Measurements from ENCODE around the gene ADAM11.
"Not testable (repeated sequence)": the region's sequence is repeated elsewhere in the genome, so short reads cannot be mapped to it uniquely, and the experiment has no call there.

Gene ADAM11

DNA sequence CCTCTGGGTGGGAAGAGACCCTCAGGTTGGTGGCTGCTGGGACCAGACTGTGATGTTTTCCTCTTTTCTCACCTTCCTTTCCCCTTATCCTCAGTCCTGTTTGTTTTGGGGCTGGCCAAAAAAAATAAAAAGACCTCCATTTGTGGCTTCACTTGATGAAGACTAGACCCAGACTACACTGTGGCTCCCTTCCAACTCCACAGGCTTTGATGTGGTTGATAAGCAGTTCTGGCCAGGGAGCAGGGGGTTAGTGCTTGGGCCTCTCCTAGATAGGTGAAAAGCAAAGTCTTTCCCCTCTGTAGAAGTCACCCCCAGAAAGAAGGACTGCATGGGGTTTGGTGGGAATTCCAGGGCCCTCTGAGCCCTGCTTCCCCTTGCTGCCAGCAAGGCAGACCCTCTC, 11.2 kb upstream of the ADAM11 start:
- no peak overlapping the region for H3K27ac ChIP-seq (ENCODE audit: low read length)
- no peak overlapping the region for H3K9ac ChIP-seq (ENCODE audit: low read length)
- no peaks in the 10 kb centered on the region for H3K9me3 ChIP-seq (ENCODE audit: control insufficient read depth, low read depth, low read length)
- H3K4me3 ChIP-seq (ENCODE audit: low read length) = no peak overlapping the region
- H3K4me1 ChIP-seq (ENCODE audit: control insufficient read depth, low read depth, low read length) = no peaks in the 10 kb centered on the region
- peaks cover 25% of the 10 kb centered on the region for H3K36me3 ChIP-seq (ENCODE audit: control insufficient read depth, low read depth, low read length)
- H3K27me3 ChIP-seq (ENCODE audit: control insufficient read depth, insufficient read depth, low read length) = no peaks in the 10 kb centered on the region

GRCh38 chr17:44749076-44749979, 9.5 kb upstream of the ADAM11 start:
- no peak overlapping the region for H3K4me3 ChIP-seq (ENCODE audit: low read length)
- H3K9ac ChIP-seq (ENCODE audit: low read length) = no peak overlapping the region
- no peaks in the 10 kb centered on the region for H3K9me3 ChIP-seq (ENCODE audit: control insufficient read depth, low read depth, low read length)
- H3K27me3 ChIP-seq (ENCODE audit: control insufficient read depth, insufficient read depth, low read length) = no peaks in the 10 kb centered on the region
- no peak overlapping the region for H3K27ac ChIP-seq (ENCODE audit: low read length)
- H3K4me1 ChIP-seq (ENCODE audit: control insufficient read depth, low read depth, low read length) = no peaks in the 10 kb centered on the region
- peaks cover 25% of the 10 kb centered on the region for H3K36me3 ChIP-seq (ENCODE audit: control insufficient read depth, low read depth, low read length)

- H3K9me3 ChIP-seq (ENCODE audit: control insufficient read depth, low read depth, low read length) = no peaks in the 10 kb centered on the region
- no peaks in the 10 kb centered on the region for H3K27me3 ChIP-seq (ENCODE audit: control insufficient read depth, insufficient read depth, low read length)
- H3K9ac ChIP-seq (ENCODE audit: low read length) = no peak overlapping the region
- H3K4me3 ChIP-seq (ENCODE audit: low read length) = no peak overlapping the region
- no peaks in the 10 kb centered on the region for H3K4me1 ChIP-seq (ENCODE audit: control insufficient read depth, low read depth, low read length)
- peaks cover 25% of the 10 kb centered on the region for H3K36me3 ChIP-seq (ENCODE audit: control insufficient read depth, low read depth, low read length)
- H3K27ac ChIP-seq (ENCODE audit: low read length) = no peak overlapping the region
Measured at GRCh38 chr17:44749980-44750318, 8.8 kb upstream of the ADAM11 start.

DNA sequence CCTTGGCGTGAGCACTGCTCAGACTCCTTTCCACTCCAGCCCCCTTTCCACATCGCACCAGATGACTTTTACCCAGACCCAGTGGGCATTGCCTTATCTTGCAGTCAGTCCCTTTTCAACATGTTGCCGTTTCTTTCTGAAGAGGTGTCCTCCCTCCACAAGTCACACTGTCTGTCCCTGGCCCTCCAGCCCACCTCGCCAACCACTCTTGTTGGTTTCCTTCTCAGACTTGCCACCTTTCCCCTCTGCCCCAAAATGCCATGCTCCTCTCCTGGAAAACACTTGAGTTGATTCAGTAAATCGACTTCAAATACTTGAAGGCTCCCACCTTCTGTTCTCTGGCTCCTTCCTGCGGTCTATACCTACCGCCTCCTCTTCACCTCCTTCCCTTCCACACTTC, 7.5 kb upstream of the ADAM11 start:
- peaks cover 25% of the 10 kb centered on the region for H3K36me3 ChIP-seq (ENCODE audit: control insufficient read depth, low read depth, low read length)
- H3K4me3 ChIP-seq (ENCODE audit: low read length) = no peak overlapping the region
- no peaks in the 10 kb centered on the region for H3K27me3 ChIP-seq (ENCODE audit: control insufficient read depth, insufficient read depth, low read length)
- H3K27ac ChIP-seq (ENCODE audit: low read length) = no peak overlapping the region
- H3K9me3 ChIP-seq (ENCODE audit: control insufficient read depth, low read depth, low read length) = no peaks in the 10 kb centered on the region
- no peak overlapping the region for H3K9ac ChIP-seq (ENCODE audit: low read length)
- no peaks in the 10 kb centered on the region for H3K4me1 ChIP-seq (ENCODE audit: control insufficient read depth, low read depth, low read length)

- no peaks in the 10 kb centered on the region for H3K4me1 ChIP-seq (ENCODE audit: control insufficient read depth, low read depth, low read length)
- no peak overlapping the region for H3K4me3 ChIP-seq (ENCODE audit: low read length)
- H3K9ac ChIP-seq (ENCODE audit: low read length) = no peak overlapping the region
- no peak overlapping the region for H3K27ac ChIP-seq (ENCODE audit: low read length)
- peaks cover 25% of the 10 kb centered on the region for H3K36me3 ChIP-seq (ENCODE audit: control insufficient read depth, low read depth, low read length)
- no peaks in the 10 kb centered on the region for H3K9me3 ChIP-seq (ENCODE audit: control insufficient read depth, low read depth, low read length)
- H3K27me3 ChIP-seq (ENCODE audit: control insufficient read depth, insufficient read depth, low read length) = peaks cover 1% of the 10 kb centered on the region
Measured at GRCh38 chr17:44751806-44752205, 7.0 kb upstream of the ADAM11 start.

DNA sequence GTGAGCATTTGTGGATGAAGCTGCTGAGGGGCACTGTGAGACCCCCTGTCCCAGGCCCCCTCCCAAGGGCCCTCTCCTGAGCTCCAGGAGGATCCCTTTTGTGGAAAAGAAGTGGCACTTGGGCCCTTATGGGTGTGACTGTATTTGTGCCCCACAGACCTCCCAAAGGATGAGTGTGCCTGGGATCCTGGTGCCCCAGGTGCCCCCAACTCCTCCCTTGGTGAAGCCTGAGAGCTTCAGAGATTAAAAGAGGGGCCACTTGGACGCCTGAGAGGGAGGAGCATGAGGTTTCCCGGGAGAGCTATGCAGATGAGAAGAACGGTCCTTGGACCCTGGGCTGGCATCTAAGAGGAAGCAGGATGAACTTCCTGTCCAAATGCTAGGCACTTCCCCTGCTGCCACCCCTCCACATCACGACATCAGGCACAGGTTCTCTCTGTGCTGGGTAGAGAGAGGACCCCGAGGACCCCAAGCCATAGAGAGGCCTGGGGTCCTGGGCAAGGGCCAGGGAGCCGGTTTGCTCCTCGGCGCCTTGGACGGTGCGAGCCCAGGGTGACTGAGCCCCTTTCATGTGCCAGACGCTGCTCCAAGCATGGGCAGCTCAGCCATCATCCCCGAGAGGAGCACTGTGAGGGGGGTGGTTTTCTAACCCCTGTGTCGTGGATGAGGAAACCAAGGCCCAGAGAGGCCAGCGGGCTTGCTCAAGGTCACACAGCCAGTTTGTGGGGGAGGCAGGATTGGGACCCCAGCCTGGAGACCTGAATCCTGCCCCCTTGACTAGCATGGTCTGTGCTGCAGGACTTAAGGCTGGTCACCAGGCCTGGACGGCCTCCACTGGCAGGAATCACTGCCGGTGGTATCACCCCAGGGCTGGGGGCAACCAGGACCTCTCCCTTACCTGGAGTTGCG, 5.6 kb upstream of the ADAM11 start:
- no peaks in the 10 kb centered on the region for H3K4me1 ChIP-seq (ENCODE audit: control insufficient read depth, low read depth, low read length)
- no peak overlapping the region for H3K9ac ChIP-seq (ENCODE audit: low read length)
- no peak overlapping the region for H3K4me3 ChIP-seq (ENCODE audit: low read length)

GRCh38 chr17:44754276-44754675, 4.5 kb upstream of the ADAM11 start:
- Histone ChIP-seq H3K27ac (ENCODE audit: low read length) (no peak overlapping the region), H3K27me3 (ENCODE audit: control insufficient read depth, insufficient read depth, low read length) (peaks cover 22% of the 10 kb centered on the region), H3K36me3 (ENCODE audit: control insufficient read depth, low read depth, low read length) (peaks cover 7% of the 10 kb centered on the region), H3K9me3 (ENCODE audit: control insufficient read depth, low read depth, low read length) (no peaks in the 10 kb centered on the region), H3K4me1 (ENCODE audit: control insufficient read depth, low read depth, low read length) (no peaks in the 10 kb centered on the region), H3K4me3 (ENCODE audit: low read length) (no peak overlapping the region), H3K9ac (ENCODE audit: low read length) (no peak overlapping the region)

More for the DNA sequence above, 5.6 kb upstream of the ADAM11 start:
- Histone ChIP-seq H3K27me3 (ENCODE audit: control insufficient read depth, insufficient read depth, low read length) (peaks cover 15% of the 10 kb centered on the region), H3K9me3 (ENCODE audit: control insufficient read depth, low read depth, low read length) (no peaks in the 10 kb centered on the region), H3K36me3 (ENCODE audit: control insufficient read depth, low read depth, low read length) (peaks cover 13% of the 10 kb centered on the region), H3K27ac (ENCODE audit: low read length) (no peak overlapping the region)

DNA sequence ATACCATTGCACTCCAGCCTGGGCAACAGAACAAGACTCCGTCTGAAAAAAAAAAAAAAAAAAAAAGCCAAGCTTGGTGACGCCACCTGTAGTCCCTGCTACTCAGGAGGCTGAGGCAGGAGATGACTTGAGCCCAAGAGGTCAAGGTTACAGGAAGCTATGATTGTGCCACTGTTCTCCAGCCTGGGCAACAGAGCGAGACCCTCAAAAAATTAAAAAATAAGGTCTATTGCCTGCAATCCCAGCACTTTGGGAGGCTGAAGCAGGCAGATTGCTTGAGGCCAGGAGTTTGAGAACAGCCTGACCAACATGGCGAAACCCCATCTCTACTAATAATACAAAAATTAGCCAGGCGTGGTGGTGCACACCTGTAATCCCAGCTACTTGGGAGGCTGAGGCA, 3.6 kb upstream of the ADAM11 start:
- peaks cover 31% of the 10 kb centered on the region for H3K27me3 ChIP-seq (ENCODE audit: control insufficient read depth, insufficient read depth, low read length)
- H3K9me3 ChIP-seq (ENCODE audit: control insufficient read depth, low read depth, low read length); H3K36me3 ChIP-seq (ENCODE audit: control insufficient read depth, low read depth, low read length); H3K27ac ChIP-seq (ENCODE audit: low read length); H3K4me1 ChIP-seq (ENCODE audit: control insufficient read depth, low read depth, low read length); H3K4me3 ChIP-seq (ENCODE audit: low read length); H3K9ac ChIP-seq (ENCODE audit: low read length): not testable (repeated sequence)

DNA sequence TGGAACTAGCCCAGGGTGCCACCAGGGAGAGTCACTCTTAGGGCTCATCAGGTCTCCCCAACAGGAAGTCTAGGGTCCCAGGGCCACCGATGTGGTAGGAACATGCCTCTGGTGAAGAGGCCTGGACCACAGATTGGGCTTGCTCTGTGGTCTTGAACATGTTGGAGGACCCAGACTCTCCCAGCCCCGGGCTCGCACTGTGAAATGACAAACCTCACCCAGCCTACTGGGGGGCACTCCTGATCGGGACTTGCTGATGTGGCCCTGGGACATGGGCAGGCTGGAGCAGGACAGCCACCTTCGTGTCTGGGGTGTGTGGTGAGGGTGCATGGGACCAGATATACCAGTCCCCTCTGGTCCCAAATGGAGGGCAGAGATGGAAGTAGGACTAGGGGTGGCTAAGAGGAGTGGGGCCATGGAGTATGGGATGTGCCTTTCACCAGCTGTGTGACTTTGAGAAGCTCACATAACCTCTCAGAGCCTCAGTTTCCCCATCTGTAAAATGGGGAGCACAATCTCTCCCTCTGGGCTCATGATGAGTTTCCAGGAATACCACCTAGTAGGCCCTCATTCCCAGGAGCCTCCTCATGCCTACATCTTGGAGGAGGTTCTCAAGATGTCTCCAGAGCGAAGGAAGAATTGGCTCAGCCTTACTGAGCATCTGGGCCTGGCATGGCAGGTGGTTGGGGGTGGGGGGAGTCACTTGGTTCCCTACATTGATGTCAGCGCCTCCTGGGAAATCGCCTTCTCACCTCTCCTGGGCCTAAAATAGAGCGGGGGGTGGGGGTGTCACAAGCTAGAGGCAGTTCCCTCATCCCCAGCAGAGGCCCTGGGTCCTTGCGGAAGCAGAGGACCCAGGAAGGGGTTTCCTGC, 1.5 kb upstream of the ADAM11 start:
- H3K9me3 ChIP-seq (ENCODE audit: control insufficient read depth, low read depth, low read length) = no peaks in the 10 kb centered on the region
- no peak overlapping the region for H3K4me3 ChIP-seq (ENCODE audit: low read length)

GRCh38 chr17:44757918-44758413, 822 bp upstream of the ADAM11 start:
- H3K4me3 ChIP-seq (ENCODE audit: low read length) = no peak overlapping the region
- no peaks in the 10 kb centered on the region for H3K36me3 ChIP-seq (ENCODE audit: control insufficient read depth, low read depth, low read length)
- no peaks in the 10 kb centered on the region for H3K9me3 ChIP-seq (ENCODE audit: control insufficient read depth, low read depth, low read length)
- H3K27ac ChIP-seq (ENCODE audit: low read length) = no peak overlapping the region
- H3K4me1 ChIP-seq (ENCODE audit: control insufficient read depth, low read depth, low read length) = no peaks in the 10 kb centered on the region
- no peak overlapping the region for H3K9ac ChIP-seq (ENCODE audit: low read length)
- H3K27me3 ChIP-seq (ENCODE audit: control insufficient read depth, insufficient read depth, low read length) = peaks cover 36% of the 10 kb centered on the region

More for the DNA sequence above, 1.5 kb upstream of the ADAM11 start:
- Histone ChIP-seq H3K27me3 (ENCODE audit: control insufficient read depth, insufficient read depth, low read length) (peaks cover 36% of the 10 kb centered on the region), H3K9ac (ENCODE audit: low read length) (no peak overlapping the region), H3K36me3 (ENCODE audit: control insufficient read depth, low read depth, low read length) (no peaks in the 10 kb centered on the region), H3K27ac (ENCODE audit: low read length) (no peak overlapping the region), H3K4me1 (ENCODE audit: control insufficient read depth, low read depth, low read length) (no peaks in the 10 kb centered on the region)

All from iPS-18a (cell line).